HepG2 (cell line): ENCODE data around the gene PFDN5. TPM values are rescaled to one million over a fixed set of nuclear protein-coding genes. Genes with fewer than 3 reads are reported as not detected.
A peak's percentile ranks its signal among the peaks of the same experiment; 100 is the strongest.

Experiments
- CBX2 ChIP-seq, 2 experiments: fragments of 200-600 bp in 1 of 2; sonication (generic); formaldehyde crosslinking in 1 of 2; IDR thresholded peaks; 2 replicates each; pipeline versions ENCODE4 v1.7.0 to v1.8.1; 2018 to 2022; ENCODE audit warnings: low read depth in 2 of 2, low read length in 1 of 2, mild to moderate bottlenecking in 1 of 2, missing genetic modification reagents in 1 of 2
- CHCHD3 ChIP-seq: sonication (generic); formaldehyde crosslinking; IDR thresholded peaks from 2 replicates; pipeline ENCODE4 v1.8.0; 2022; ENCODE audit warnings: mild to moderate bottlenecking, missing genetic modification reagents, moderate library complexity
- ELF1 ChIP-seq: sonication (generic); formaldehyde crosslinking; IDR thresholded peaks from 2 replicates; pipeline ENCODE4 v1.4.0; 2020; ENCODE audit warnings: missing genetic modification reagents
- MAFG ChIP-seq: sonication (generic); formaldehyde crosslinking; IDR thresholded peaks from 2 replicates; pipeline ENCODE4 v1.5.1; 2020; ENCODE audit warnings: mild to moderate bottlenecking, missing genetic modification reagents
- SMYD3 ChIP-seq: sonication (generic); formaldehyde crosslinking; IDR thresholded peaks from 2 replicates; pipeline ENCODE4 v1.8.1; 2023; ENCODE audit warnings: mild to moderate bottlenecking, missing genetic modification reagents
- ZNF121 ChIP-seq: sonication (generic); formaldehyde crosslinking; IDR thresholded peaks from 2 replicates; pipeline ENCODE4 v1.5.0; 2020; ENCODE audit warnings: mild to moderate bottlenecking, missing genetic modification reagents
- ZNF33B ChIP-seq: sonication (generic); formaldehyde crosslinking; IDR thresholded peaks from 2 replicates; pipeline ENCODE4 v1.5.1; 2020; ENCODE audit warnings: mild to moderate bottlenecking, missing genetic modification reagents
- ZNF431 ChIP-seq: sonication (generic); formaldehyde crosslinking; IDR thresholded peaks from 2 replicates; pipeline ENCODE4 v1.9.0; 2022; ENCODE audit warnings: missing genetic modification reagents, low read depth, mild to moderate bottlenecking, borderline replicate concordance
- ZNF567 ChIP-seq: sonication (generic); formaldehyde crosslinking; IDR thresholded peaks from 2 replicates; pipeline ENCODE4 v1.8.1; 2023; ENCODE audit warnings: mild to moderate bottlenecking, missing genetic modification reagents, borderline replicate concordance
- ZNF574 ChIP-seq: sonication (generic); formaldehyde crosslinking; IDR thresholded peaks from 2 replicates; pipeline ENCODE4 v1.4.0; 2020; ENCODE audit warnings: missing genetic modification reagents
- ZNF775 ChIP-seq: sonication (generic); formaldehyde crosslinking; IDR thresholded peaks from 2 replicates; pipeline ENCODE4 v1.4.0; 2020; ENCODE audit warnings: missing genetic modification reagents, mild to moderate bottlenecking, moderate library complexity, borderline replicate concordance
- ZNF788 ChIP-seq: sonication (generic); formaldehyde crosslinking; IDR thresholded peaks from 2 replicates; pipeline ENCODE4 v1.5.0; 2020; ENCODE audit warnings: mild to moderate bottlenecking, missing genetic modification reagents, borderline replicate concordance
- ZSCAN30 ChIP-seq: sonication (generic); formaldehyde crosslinking; IDR thresholded peaks from 2 replicates; pipeline ENCODE4 v1.5.0; 2020; ENCODE audit warnings: mild to moderate bottlenecking, missing genetic modification reagents
- polyA plus RNA-seq, 8 experiments: library from polyadenylated mRNA; depleted of rRNA in 3 of 8; stranded (reverse) in 7 of 8; unstranded in 1 of 8; fragments of >200 nt; fragmentation: Illumina TruSeq in 4 of 8; extraction: Trizol in 4 of 8; gene quantifications; 2 replicates each; pipeline versions ENCODE4 v1.2.1 to v1.2.3, GENCODE V29; 2011 to 2016; ENCODE audit warnings: low read depth in 4 of 8, missing spikeins in 1 of 8, mixed read lengths in 1 of 8; ENCODE audit not compliant: insufficient read depth in 1 of 8
- total RNA-seq, 5 experiments: library from RNA; depleted of rRNA; stranded (reverse); fragments of >200 nt; fragmentation: Illumina TruSeq; extraction: Trizol; gene quantifications; 2 replicates each; pipeline ENCODE4 v1.2.3, GENCODE V29; 2016; ENCODE audit warnings: low read depth in 1 of 5
- TF ChIP-seq, protein P1 (sequence below): sonication (generic); formaldehyde crosslinking; IDR thresholded peaks from 2 replicates; pipeline ENCODE4 v1.5.0; 2020; ENCODE audit warnings: mild to moderate bottlenecking, missing genetic modification reagents, borderline replicate concordance
- TF ChIP-seq, protein P2 (sequence below): sonication (generic); formaldehyde crosslinking; IDR thresholded peaks from 2 replicates; pipeline ENCODE4 v1.5.1; 2020; ENCODE audit warnings: mild to moderate bottlenecking, missing genetic modification reagents, moderate library complexity
- TF ChIP-seq, protein P3 (sequence below): sonication (generic); formaldehyde crosslinking; IDR thresholded peaks from 2 replicates; pipeline ENCODE4 v1.4.0; 2020; ENCODE audit warnings: mild to moderate bottlenecking, missing genetic modification reagents

PFDN5 gene
- total and polyA plus RNA-seq, 2 of the 13 experiments (the other 11 are each of a cell fraction or from before 2014, with no cell fraction given): 449 to 462 TPM

DNA sequence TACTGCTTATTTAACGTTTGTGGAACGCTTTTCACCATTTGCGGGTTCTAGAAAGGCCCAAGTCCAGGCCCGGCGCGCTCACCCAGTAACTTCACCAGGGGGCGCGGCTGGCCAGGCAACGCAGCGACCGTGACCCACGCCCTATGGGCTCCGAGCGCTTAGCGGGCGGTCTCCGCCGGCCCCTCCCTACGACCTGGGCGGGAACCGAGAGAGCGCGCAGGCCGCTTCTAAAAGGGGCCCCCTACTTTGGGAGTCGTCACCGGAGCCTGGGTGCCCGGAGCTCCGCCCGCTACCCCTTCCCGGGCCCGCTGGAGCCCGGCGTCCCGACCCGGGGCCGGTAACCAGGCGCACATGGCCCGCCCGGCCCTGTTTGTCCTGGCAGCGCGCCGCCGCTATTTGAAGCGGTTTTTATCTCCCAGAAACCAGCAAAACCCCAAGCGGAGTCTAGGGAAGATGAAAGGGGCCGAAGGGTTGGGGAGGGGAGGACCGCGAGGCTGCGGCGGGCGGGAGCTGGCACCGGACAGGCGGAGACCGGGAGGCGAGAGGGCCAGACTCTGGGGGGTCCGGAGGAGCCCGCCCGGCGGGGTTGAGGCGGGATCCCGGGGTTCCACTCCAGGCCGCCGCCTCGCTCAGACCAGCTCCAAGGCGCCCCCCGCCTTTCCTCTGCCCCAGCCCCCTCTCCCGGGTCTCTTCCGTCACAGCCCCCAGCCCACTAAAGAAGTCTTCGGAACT lies 29.6 kb downstream of the PFDN5 start (continued):
- TF ChIP-seq CBX2 (IDR thresholded peaks at IDR 0.05; ENCODE audit: low read depth, low read length) (no peak), CBX2 (CRISPR knock-in tag; IDR thresholded peaks at IDR 0.05; ENCODE audit: low read depth) (no peak), ZNF33B (CRISPR knock-in tag) (no peak), ZSCAN30 (CRISPR knock-in tag) (no peak), ZNF121 (CRISPR knock-in tag) (no peak), MAFG (no peak), ZNF788 (CRISPR knock-in tag) (peak; percentile 97), ZNF567 (CRISPR knock-in tag) (peak; percentile 76; the same call in 1 of the 2 replicates), ZNF775 (peak; percentile 22; the same call in 1 of the 2 replicates), ZNF431 (CRISPR knock-in tag) (0 out of 2 replicates have a peak, but pooled peaks have one; percentile 21), ELF1 (CRISPR knock-in tag) (no peak; the same call in 1 of the 2 replicates), ZNF574 (CRISPR knock-in tag) (peak; percentile 92), SMYD3 (CRISPR knock-in tag) (0 out of 2 replicates have a peak, but pooled peaks have one; percentile 70), CHCHD3 (CRISPR knock-in tag) (no peak)
- TF ChIP-seq, protein P1, sequence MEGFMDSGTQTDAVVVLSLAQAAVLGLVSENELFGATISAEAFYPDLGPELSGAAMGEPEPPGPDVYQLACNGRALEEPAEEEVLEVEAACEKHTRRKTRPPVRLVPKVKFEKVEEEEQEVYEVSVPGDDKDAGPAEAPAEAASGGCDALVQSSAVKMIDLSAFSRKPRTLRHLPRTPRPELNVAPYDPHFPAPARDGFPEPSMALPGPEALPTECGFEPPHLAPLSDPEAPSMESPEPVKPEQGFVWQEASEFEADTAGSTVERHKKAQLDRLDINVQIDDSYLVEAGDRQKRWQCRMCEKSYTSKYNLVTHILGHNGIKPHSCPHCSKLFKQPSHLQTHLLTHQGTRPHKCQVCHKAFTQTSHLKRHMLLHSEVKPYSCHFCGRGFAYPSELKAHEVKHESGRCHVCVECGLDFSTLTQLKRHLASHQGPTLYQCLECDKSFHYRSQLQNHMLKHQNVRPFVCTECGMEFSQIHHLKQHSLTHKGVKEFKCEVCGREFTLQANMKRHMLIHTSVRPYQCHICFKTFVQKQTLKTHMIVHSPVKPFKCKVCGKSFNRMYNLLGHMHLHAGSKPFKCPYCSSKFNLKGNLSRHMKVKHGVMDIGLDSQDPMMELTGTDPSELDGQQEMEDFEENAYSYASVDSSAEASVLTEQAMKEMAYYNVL (CRISPR knock-in tag): peak; percentile 84; the same call in 1 of the 2 replicates
- TF ChIP-seq, protein P2, sequence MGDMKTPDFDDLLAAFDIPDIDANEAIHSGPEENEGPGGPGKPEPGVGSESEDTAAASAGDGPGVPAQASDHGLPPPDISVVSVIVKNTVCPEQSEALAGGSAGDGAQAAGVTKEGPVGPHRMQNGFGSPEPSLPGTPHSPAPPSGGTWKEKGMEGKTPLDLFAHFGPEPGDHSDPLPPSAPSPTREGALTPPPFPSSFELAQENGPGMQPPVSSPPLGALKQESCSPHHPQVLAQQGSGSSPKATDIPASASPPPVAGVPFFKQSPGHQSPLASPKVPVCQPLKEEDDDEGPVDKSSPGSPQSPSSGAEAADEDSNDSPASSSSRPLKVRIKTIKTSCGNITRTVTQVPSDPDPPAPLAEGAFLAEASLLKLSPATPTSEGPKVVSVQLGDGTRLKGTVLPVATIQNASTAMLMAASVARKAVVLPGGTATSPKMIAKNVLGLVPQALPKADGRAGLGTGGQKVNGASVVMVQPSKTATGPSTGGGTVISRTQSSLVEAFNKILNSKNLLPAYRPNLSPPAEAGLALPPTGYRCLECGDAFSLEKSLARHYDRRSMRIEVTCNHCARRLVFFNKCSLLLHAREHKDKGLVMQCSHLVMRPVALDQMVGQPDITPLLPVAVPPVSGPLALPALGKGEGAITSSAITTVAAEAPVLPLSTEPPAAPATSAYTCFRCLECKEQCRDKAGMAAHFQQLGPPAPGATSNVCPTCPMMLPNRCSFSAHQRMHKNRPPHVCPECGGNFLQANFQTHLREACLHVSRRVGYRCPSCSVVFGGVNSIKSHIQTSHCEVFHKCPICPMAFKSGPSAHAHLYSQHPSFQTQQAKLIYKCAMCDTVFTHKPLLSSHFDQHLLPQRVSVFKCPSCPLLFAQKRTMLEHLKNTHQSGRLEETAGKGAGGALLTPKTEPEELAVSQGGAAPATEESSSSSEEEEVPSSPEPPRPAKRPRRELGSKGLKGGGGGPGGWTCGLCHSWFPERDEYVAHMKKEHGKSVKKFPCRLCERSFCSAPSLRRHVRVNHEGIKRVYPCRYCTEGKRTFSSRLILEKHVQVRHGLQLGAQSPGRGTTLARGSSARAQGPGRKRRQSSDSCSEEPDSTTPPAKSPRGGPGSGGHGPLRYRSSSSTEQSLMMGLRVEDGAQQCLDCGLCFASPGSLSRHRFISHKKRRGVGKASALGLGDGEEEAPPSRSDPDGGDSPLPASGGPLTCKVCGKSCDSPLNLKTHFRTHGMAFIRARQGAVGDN (CRISPR knock-in tag): peak; percentile 95
- TF ChIP-seq, protein P3, sequence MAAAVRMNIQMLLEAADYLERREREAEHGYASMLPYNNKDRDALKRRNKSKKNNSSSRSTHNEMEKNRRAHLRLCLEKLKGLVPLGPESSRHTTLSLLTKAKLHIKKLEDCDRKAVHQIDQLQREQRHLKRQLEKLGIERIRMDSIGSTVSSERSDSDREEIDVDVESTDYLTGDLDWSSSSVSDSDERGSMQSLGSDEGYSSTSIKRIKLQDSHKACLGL (CRISPR knock-in tag): peak; percentile 91
